A549 treated with dexamethasone at 1 μM for 4 hours (cell line): Measurements from ENCODE around the gene CCN6. TPM values are rescaled to one million over a fixed set of nuclear protein-coding genes. Genes with fewer than 3 reads are reported as not detected.

Source experiments
- total RNA-seq: library from RNA; stranded (reverse); fragments of 200-300 nt; extraction: Qiagen RNA extraction; gene quantifications from 5 replicates; pipeline ENCODE4 v1.2.3, GENCODE V29; 2022

The CCN6 gene
- not detected in 5 replicates for total RNA-seq

DNA sequence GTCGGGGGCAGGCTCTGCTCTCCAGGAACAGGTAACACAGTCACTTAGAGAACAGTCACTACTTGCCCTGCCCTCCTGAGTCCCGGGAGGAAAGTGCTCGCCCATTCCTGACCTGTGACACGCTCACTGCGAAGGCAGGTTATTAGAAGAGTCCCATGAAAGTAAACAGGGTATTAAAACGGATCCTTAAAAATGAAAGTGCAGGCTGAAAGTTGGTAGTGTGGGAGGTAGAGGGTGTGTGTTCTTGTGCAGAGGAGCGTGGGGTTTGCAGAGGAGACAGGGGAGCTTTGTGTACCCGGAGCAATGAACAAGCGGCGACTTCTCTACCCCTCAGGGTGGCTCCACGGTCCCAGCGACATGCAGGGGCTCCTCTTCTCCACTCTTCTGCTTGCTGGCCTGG lies at the start of gene CCN6:
CCN6 (plus strand) TSS at position 104 of the 400 bp plus-strand sequence; CDS start at position 358, 254 bp downstream.

GRCh38 chr6:112087136-112087911 lies 33.4 kb downstream of the CCN6 start, which contains the start of the genes FAM229B and TUBE1:
Gene FAM229B (plus strand): TSS chr6:112087591. CDS start chr6:112099284, 11,693 bp downstream.
Gene TUBE1 (minus strand): TSS chr6:112087482. CDS start chr6:112087434, 48 bp downstream.

Other genes starting within 250 kb of the CCN6 start
- gene FYN, start 180.7 kb upstream of the CCN6 start, total RNA-seq, result 3.9 to 6.9 TPM (median 4.7 TPM) in 5 replicates
- gene TUBE1, start 33.4 kb downstream of the CCN6 start, total RNA-seq, result 4.8 to 9.4 TPM (median 6.2 TPM) in 5 replicates
- gene FAM229B, start 33.5 kb downstream of the CCN6 start, total RNA-seq, result 6.4 to 9.3 TPM (median 8.1 TPM) in 5 replicates
- 1.3 to 1.9 TPM (median 1.4 TPM) in 5 replicates for gene LAMA4, start 200.5 kb downstream of the CCN6 start, total RNA-seq